Neural cell (in vitro differentiated cells): ENCODE measurements around the gene DNAAF5. TPM values are rescaled to one million over a fixed set of nuclear protein-coding genes. Genes with fewer than 3 reads are reported as not detected.

Experiments
- H2AFZ ChIP-seq: fragments of 200-600, 300-800 bp; sonication (generic), shearing (Covaris generic); 2 replicates; pipeline ENCODE4 v1.6.0; 2014; ENCODE audit warnings: low read depth, mild to moderate bottlenecking, antibody characterized with exemption, low read length, moderate library complexity
- H3F3A ChIP-seq: fragments of 200-600 bp; shearing (Covaris generic); 2 replicates; pipeline ENCODE4 v1.6.1; 2016; ENCODE audit warnings: mild to moderate bottlenecking, moderate library complexity, mixed read lengths, antibody characterized with exemption, low read length; ENCODE audit not compliant: insufficient read depth, poor library complexity, severe bottlenecking
- H3K27ac ChIP-seq: fragments of 200-600, 300-800 bp; sonication (generic), shearing (Covaris generic); 2 replicates; pipeline ENCODE4 v1.5.1; 2014; ENCODE audit warnings: mild to moderate bottlenecking, low read length, moderate library complexity
- H3K27me3 ChIP-seq: fragments of 300-800, 200-600 bp; sonication (generic), shearing (Covaris generic); 2 replicates; pipeline ENCODE4 v1.6.0; 2014; ENCODE audit warnings: mild to moderate bottlenecking, low read depth, low read length, moderate library complexity; ENCODE audit not compliant: insufficient read depth
- H3K36me3 ChIP-seq: fragments of 300-800, 200-600 bp; sonication (generic), shearing (Covaris generic); 2 replicates; pipeline ENCODE4 v1.5.1; 2014; ENCODE audit warnings: mild to moderate bottlenecking, antibody characterized with exemption, low read length, moderate library complexity; ENCODE audit not compliant: insufficient read depth
- H3K4me2 ChIP-seq: fragments of 300-800, 200-600 bp; sonication (generic), shearing (Covaris generic); 2 replicates; pipeline ENCODE4 v1.6.0; 2014; ENCODE audit warnings: mild to moderate bottlenecking, low read length
- H3K4me3 ChIP-seq: fragments of 300-800, 200-600 bp; sonication (generic), shearing (Covaris generic); 2 replicates; pipeline ENCODE4 v1.5.1; 2014; ENCODE audit warnings: mild to moderate bottlenecking, low read length, moderate library complexity
- H3K79me2 ChIP-seq: fragments of 200-600 bp; shearing (Covaris generic); replicated peaks from 2 replicates; pipeline ENCODE4 v1.6.0; 2014; ENCODE audit warnings: mild to moderate bottlenecking, low read length, moderate library complexity; ENCODE audit not compliant: insufficient read depth
- H3K9ac ChIP-seq: fragments of 300-800, 200-600 bp; sonication (generic), shearing (Covaris generic); 2 replicates; pipeline ENCODE4 v1.6.1; 2016; ENCODE audit warnings: mild to moderate bottlenecking, low read length, mixed read lengths
- H3K9me2 ChIP-seq: fragments of 200-600 bp; shearing (Covaris generic); 2 replicates; pipeline ENCODE4 v1.6.1; 2016; ENCODE audit warnings: mild to moderate bottlenecking, low read length, mixed read lengths; ENCODE audit not compliant: insufficient read depth
- H3K9me3 ChIP-seq: fragments of 200-600, 300-800 bp; sonication (generic), shearing (Covaris generic); 2 replicates; pipeline ENCODE4 v1.6.1; 2016; ENCODE audit warnings: mild to moderate bottlenecking, mixed run types, low read length, moderate library complexity, mixed read lengths
- H4K20me1 ChIP-seq: fragments of 200-600 bp; shearing (Covaris generic); 2 replicates; pipeline ENCODE4 v1.6.1; 2016; ENCODE audit warnings: mild to moderate bottlenecking, mixed run types; ENCODE audit not compliant: insufficient read depth
- EP300 ChIP-seq: fragments of 450-650 bp; conservative IDR thresholded peaks from 2 replicates; pipeline ENCODE4 v1.6.1; 2014; ENCODE audit warnings: antibody characterized with exemption, mild to moderate bottlenecking, moderate library complexity; ENCODE audit not compliant: poor library complexity, severe bottlenecking
- EZH2 ChIP-seq: fragments of 200-600, 300-800 bp; shearing (Covaris generic), sonication (generic); IDR thresholded peaks from 2 replicates; pipeline ENCODE4 v1.6.1; 2014; ENCODE audit warnings: antibody characterized with exemption, low read length, borderline replicate concordance, mild to moderate bottlenecking; ENCODE audit not compliant: insufficient read depth, poor library complexity, severe bottlenecking
- MXI1 ChIP-seq: fragments of 450-650 bp; conservative IDR thresholded peaks from 2 replicates; pipeline ENCODE4 v1.6.1; 2014; ENCODE audit warnings: antibody characterized with exemption, mild to moderate bottlenecking; ENCODE audit not compliant: poor library complexity, severe bottlenecking
- POLR2AphosphoS5 ChIP-seq: IDR thresholded peaks from 2 replicates; pipeline ENCODE4 v1.6.1; 2012
- RAD21 ChIP-seq: fragments of 450-650 bp; conservative IDR thresholded peaks from 2 replicates; pipeline ENCODE4 v1.6.1; 2014; ENCODE audit warnings: antibody characterized with exemption, mild to moderate bottlenecking, moderate library complexity
- SMC3 ChIP-seq: fragments of 450-650 bp; conservative IDR thresholded peaks from 2 replicates; pipeline ENCODE4 v1.6.1; 2014; ENCODE audit warnings: antibody characterized with exemption, mild to moderate bottlenecking, moderate library complexity; ENCODE audit not compliant: poor library complexity
- TAF1 ChIP-seq: IDR thresholded peaks from 2 replicates; pipeline ENCODE4 v1.6.1; 2012; ENCODE audit warnings: low read depth
- polyA plus RNA-seq: library from polyadenylated mRNA; depleted of rRNA; stranded (reverse); fragments of >200 nt; gene quantifications from 2 replicates; pipeline ENCODE4 v1.2.3, GENCODE V29; 2014
- TF ChIP-seq, protein P1 (sequence below): fragments of 450-650 bp; IDR thresholded peaks from 2 replicates; pipeline ENCODE4 v1.5.1; 2014; ENCODE audit warnings: antibody characterized with exemption, mild to moderate bottlenecking, moderate library complexity; ENCODE audit not compliant: poor library complexity, severe bottlenecking
- TF ChIP-seq, protein P2 (sequence below): IDR thresholded peaks from 2 replicates; pipeline ENCODE4 v1.6.1; 2012; ENCODE audit warnings: borderline replicate concordance

Gene DNAAF5
- polyA plus RNA-seq, 1 donor from 2014 or later = 5.3 TPM

DNA sequence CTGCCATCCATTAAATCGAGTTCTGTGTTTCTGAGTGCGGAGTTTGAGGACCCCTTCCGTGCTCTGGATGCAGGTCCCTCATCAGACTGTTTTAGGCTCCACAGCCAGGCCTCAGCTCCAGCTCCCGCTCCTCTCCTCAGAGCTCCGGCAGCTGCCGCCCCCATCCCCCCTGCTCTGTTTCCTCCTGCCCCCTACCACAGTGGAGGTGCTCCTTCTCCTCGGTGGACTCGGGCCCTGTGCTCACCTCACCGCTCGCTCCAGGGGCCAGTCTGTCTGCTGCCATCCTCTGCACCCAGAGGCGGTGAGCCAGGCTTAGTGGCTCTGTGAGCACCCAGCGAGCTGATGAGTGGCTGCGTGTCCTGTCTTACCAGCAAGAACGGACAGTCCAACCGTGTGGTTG is 21.9 kb downstream of the DNAAF5 start:
- Histone ChIP-seq H3F3A (no peaks in the 10 kb centered on the region), H3K79me2 (no peaks in the 10 kb centered on the region), H2AFZ (no peak overlapping the region), H3K27me3 (no peaks in the 10 kb centered on the region), H3K9me2 (no peaks in the 10 kb centered on the region), H4K20me1 (no peaks in the 10 kb centered on the region), H3K4me2 (no peak overlapping the region), H3K9me3 (no peaks in the 10 kb centered on the region), H3K9ac (no peak overlapping the region), H3K27ac (no peak overlapping the region), H3K4me3 (no peak overlapping the region), H3K36me3 (no peaks in the 10 kb centered on the region)
- no peak for TF ChIP-seq RAD21
- TF ChIP-seq MXI1 = no peak
- TF ChIP-seq, protein P1, sequence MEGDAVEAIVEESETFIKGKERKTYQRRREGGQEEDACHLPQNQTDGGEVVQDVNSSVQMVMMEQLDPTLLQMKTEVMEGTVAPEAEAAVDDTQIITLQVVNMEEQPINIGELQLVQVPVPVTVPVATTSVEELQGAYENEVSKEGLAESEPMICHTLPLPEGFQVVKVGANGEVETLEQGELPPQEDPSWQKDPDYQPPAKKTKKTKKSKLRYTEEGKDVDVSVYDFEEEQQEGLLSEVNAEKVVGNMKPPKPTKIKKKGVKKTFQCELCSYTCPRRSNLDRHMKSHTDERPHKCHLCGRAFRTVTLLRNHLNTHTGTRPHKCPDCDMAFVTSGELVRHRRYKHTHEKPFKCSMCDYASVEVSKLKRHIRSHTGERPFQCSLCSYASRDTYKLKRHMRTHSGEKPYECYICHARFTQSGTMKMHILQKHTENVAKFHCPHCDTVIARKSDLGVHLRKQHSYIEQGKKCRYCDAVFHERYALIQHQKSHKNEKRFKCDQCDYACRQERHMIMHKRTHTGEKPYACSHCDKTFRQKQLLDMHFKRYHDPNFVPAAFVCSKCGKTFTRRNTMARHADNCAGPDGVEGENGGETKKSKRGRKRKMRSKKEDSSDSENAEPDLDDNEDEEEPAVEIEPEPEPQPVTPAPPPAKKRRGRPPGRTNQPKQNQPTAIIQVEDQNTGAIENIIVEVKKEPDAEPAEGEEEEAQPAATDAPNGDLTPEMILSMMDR = no peak
- no peak for TF ChIP-seq TAF1
- TF ChIP-seq EP300 = no peak
- TF ChIP-seq EZH2 = no peak
- no peak for TF ChIP-seq POLR2AphosphoS5
- TF ChIP-seq, protein P2, sequence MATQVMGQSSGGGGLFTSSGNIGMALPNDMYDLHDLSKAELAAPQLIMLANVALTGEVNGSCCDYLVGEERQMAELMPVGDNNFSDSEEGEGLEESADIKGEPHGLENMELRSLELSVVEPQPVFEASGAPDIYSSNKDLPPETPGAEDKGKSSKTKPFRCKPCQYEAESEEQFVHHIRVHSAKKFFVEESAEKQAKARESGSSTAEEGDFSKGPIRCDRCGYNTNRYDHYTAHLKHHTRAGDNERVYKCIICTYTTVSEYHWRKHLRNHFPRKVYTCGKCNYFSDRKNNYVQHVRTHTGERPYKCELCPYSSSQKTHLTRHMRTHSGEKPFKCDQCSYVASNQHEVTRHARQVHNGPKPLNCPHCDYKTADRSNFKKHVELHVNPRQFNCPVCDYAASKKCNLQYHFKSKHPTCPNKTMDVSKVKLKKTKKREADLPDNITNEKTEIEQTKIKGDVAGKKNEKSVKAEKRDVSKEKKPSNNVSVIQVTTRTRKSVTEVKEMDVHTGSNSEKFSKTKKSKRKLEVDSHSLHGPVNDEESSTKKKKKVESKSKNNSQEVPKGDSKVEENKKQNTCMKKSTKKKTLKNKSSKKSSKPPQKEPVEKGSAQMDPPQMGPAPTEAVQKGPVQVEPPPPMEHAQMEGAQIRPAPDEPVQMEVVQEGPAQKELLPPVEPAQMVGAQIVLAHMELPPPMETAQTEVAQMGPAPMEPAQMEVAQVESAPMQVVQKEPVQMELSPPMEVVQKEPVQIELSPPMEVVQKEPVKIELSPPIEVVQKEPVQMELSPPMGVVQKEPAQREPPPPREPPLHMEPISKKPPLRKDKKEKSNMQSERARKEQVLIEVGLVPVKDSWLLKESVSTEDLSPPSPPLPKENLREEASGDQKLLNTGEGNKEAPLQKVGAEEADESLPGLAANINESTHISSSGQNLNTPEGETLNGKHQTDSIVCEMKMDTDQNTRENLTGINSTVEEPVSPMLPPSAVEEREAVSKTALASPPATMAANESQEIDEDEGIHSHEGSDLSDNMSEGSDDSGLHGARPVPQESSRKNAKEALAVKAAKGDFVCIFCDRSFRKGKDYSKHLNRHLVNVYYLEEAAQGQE = no peak
- TF ChIP-seq SMC3 = no peak

DNA sequence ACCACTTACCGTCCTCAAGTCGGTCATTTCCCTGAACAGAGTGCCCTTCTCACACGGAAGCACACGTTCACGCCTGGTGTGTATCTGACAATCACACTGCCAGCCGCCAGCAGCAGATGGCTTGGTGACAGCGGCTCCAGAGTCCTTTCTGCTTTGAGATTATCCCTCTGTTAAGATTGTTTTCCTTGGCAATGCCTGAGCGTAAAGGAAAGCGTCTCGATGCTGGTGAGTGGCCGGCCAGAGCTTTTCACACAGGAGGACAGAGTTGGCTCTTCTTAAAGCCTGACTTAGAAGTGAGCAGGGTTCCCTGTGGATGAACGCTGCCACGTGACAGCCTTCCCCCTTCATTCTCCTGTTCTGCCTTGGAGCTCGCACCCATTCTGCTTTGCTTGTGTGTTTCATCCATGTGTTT is 22.6 kb downstream of the DNAAF5 start:
- H3K27ac ChIP-seq = no peak overlapping the region
- H3K27me3 ChIP-seq = no peaks in the 10 kb centered on the region
- H2AFZ ChIP-seq = no peak overlapping the region
- TF ChIP-seq, protein P2 = no peak
- no peak for TF ChIP-seq POLR2AphosphoS5
- TF ChIP-seq, protein P1 = no peak
- TF ChIP-seq SMC3 = no peak
- TF ChIP-seq MXI1 = no peak
- TF ChIP-seq RAD21 = no peak
- no peak for TF ChIP-seq EP300
- no peak for TF ChIP-seq EZH2
- no peak for TF ChIP-seq TAF1
- H3K9me2 ChIP-seq = no peaks in the 10 kb centered on the region
- H3K9me3 ChIP-seq = no peaks in the 10 kb centered on the region
- H3K36me3 ChIP-seq = no peaks in the 10 kb centered on the region
- H3F3A ChIP-seq = no peaks in the 10 kb centered on the region
- H3K79me2 ChIP-seq = no peaks in the 10 kb centered on the region
- no peak overlapping the region for H3K4me2 ChIP-seq
- no peak overlapping the region for H3K4me3 ChIP-seq
- no peak overlapping the region for H3K9ac ChIP-seq
- H4K20me1 ChIP-seq = no peaks in the 10 kb centered on the region
